ENCODE data around the gene PBX2.

PBX2 gene

DNA sequence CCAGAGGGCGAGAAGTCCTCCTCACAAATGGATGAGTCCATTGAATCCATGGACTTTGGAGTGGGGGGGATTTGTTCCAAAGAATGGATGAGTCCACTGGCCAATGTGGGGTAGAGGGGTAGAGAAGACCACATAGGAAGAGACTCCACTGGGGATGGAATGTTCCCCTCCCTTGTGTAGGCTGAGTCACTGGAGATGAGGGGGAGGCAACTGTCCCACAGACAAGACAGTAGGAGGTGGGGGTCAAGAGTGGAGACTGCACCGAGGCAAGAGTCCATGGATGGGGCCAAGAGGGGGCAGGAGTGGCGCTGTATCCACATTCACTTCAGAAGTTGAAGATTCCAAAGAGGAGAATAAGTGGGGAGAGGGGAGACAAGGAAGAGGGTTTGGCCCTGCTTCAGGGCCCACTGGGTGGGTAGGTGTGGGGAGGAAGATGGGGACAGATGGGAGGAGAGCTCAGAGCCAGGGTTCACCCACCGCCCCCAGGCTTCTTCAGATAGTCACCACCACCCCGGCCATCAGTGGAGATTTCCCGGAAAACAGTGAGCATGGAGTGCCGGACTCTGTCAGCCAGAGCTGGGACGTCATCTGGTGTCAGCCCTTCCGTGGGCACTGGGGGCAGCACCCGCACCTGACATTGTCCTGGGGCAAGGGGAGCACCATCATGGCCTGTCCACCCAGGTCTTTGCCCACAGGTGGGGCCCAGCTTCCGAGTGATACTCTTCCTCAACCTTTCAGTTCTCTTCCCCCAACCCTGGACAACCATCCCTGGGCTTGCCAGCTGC lies 21.0 kb downstream of the PBX2 start:
- no peak for DNase-seq

DNA sequence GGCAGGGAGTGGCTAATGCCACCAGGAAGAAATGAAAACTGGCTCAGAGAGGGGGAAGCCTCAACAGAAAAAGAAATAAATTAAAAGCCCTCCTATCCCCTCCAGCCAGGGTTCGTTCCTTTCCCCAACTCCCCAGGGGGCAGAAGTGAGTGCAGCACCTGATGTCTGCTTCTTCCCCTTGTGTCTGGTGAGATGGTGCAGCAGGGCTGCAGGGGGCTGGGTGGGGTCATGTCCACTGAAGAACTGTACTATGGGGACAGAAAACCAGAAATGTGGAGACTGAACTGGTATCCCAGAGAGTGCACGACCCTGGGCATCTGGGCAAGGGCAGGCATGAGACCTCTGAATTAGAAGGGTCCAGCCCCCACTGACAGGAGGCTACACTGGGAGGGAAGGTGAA lies 21.7 kb downstream of the PBX2 start:
- DNase-seq = no peak

DNA sequence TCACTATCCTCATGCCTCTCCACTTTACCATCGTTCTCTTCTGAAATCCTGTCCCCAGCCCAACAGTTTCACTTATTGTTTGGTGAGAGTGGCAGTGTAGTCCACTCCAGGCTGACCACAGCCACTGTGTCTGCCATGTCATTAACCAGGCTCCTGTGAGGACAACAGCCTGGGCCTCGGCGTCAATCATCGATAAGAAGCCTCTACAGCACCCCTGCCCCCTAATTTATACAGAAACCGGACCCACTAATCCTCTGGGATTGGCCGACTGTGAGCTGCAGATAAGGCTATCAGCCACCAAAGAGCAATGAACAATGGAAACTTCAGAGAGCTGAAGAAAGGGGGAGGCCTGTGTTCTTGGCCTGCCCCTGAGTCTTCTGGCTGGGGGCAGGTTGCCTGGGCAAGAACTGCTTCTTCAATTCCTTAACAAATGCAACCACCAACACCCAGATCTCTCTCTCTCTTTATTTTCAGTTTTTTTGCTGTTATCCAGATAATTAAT lies 22.2 kb downstream of the PBX2 start:
- DNase-seq = no peak

DNA sequence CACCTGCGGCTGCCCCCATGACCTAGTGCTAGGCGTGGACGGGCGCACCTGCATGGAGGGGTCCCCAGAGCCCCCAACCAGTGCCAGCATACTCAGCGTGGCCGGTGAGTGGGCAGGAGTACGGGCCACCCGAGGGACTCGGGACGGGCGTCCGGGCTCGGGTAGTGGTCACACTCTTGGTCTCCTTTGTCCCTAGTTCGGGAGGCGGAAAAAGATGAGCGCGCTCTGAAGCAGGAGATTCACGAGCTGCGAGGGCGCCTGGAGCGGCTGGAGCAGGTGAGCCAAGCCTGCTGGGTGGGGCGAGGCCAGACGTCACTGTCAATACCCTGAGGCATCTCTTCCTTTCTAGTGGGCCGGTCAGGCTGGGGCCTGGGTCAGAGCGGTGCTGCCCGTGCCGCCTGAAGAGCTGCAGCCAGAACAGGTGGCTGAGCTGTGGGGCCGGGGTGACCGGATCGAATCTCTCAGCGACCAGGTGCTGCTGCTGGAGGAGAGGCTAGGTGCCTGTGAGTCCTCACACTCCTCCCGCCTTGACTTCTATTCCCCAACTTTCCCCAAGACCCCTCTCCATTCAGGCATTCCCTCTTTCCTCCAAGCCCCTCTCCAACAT lies 22.7 kb downstream of the PBX2 start:
- DNase-seq = no peak

DNA sequence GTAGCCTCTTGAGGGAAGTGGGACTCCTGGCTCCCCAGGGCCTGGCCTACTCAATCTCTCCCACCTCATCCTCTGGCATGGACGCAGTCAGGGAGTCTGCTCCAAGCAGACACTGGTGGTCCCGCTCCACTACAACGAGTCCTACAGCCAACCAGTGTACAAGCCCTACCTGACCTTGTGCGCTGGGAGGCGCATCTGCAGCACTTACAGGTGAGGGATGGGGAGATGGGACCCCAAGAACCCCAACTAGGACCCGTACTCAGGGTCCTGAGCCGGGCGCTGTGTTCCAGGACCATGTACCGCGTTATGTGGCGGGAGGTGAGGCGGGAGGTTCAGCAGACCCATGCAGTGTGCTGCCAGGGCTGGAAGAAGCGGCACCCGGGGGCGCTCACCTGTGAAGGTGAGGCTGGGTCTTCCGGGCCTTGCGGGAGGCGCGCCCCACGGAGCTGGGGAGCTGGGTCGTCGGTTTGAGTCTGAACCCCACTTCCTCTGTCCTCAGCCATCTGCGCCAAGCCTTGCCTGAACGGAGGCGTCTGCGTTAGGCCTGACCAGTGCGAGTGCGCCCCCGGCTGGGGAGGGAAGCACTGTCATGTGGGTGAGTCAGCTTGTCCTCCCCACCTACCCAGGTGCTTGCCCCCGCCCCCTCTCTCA lies 23.5 kb downstream of the PBX2 start:
- DNase-seq = no peak

DNA sequence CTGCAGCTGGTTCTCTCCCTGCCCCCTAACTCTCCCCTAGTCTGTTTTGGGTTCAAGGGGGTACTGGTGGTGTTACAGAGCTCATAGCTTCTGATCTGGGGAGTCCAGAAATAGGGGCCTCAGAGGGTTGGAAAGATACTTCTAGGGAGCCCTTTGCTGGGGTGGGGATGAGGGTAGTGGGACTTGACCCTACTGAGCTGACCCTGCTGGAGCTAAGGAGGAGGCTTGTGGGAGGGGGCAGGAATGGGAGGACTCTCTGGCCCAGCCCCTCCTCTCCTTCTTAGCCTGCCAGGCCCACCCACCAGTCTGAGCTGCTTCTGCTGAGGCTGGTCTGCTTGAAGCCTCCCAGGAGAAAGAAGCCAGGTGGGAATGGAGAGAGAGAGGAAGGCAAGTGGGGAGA lies 25.7 kb downstream of the PBX2 start, which contains the start of gene EGFL8:
EGFL8 (plus strand) TSS at position 301 of the 400 bp plus-strand sequence. CDS start 1,571 bp downstream, outside the sequence.
- DNase-seq = no peak

DNA sequence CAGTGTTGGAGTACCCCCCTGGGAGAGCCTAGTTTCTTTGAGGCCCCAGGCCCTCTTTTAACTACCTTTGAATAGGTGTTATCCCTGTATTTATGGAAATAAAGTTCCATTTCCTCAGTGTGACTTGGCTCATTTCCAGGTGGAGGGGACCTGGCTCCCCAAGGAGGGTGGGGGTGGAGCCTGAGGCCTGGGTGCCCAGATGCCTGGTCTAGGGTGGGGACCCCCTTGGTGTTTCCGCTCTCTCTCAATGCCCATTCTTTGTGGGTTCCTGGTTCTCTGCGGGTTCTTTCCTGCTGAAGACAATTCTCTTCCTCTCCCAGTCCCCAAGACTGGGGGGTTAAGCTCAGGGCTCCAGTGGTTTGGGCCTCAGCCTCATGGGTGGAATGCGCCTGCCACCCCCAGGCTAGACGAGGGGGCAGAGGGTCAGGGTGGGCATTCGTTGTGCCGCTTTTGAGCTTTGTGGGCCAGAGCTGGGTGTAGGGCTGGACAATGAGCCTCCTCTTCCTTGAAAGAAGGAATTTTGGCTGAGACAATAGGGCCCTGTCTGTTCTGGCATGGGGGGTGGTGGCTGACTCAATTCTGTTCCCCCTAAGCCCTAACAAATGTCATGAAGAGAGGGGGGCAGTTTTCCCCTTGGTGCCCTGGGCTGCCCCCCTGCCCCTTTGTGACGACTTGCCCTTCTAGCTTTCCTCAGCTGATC lies 26.3 kb downstream of the PBX2 start:
- no peak for DNase-seq

DNA sequence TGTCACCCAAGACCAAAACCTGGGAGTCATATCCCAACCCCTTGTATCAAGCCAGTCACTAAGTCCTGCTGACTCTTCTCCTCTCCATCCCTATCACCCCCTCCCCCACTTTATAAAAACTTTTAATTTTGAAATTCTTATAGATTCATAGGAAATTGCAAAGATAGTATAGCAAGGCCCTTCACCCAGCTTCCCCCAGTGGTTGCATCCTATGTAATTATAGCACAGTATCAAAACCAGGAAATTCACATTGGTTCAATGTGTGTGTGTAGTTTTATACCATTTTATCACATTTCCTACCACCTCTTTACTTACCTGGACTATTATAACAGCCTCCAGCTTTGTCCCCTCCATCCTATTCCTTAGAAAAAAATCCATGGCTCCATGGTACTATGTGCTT lies 31.9 kb downstream of the PBX2 start:
- DNase-seq = no peak

DNA sequence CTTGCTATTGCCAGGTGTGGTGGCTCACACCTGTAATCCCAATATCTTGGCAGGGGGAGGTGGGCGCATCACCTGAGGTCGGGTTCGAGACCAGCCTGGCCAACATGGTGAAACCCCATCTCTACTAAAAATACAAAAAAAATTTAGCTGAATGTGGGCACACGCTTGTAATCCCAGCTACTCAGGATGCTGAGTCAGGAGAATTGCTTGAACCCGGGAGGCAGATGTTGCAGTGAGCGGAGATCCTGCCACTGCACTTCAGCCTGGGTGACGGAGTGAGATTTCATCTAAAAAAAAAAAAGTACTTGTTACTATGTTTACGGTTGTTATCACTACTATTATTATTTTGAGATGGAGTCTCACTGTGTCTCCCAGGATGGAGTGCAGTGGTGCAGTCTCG lies 33.1 kb downstream of the PBX2 start:
- no peak for DNase-seq

DNA sequence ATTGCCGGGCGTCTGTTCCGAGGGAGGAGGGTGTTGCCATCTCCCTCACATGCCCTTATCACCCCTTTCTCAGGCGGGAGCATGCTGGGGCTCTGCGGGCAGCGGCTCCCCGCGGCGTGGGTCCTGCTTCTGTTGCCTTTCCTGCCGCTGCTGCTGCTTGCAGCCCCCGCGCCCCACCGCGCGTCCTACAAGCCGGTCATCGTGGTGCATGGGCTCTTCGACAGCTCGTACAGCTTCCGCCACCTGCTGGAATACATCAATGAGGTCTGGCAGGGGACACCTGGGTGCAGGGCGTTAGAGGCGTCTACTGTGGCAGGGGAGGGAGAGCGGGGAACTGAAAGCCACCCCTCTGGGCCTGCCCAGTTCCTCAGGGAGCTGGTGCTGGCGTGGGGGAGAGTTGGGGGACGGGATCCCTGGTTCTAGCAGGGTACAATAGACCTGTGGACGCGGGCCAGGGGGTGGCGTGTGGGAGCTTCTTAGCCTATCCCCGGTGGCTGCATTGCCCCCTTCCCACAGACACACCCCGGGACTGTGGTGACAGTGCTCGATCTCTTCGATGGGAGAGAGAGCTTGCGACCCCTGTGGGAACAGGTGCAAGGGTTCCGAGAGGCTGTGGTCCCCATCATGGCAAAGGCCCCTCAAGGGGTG lies 35.4 kb downstream of the PBX2 start:
- DNase-seq = peak; percentile 69

DNA sequence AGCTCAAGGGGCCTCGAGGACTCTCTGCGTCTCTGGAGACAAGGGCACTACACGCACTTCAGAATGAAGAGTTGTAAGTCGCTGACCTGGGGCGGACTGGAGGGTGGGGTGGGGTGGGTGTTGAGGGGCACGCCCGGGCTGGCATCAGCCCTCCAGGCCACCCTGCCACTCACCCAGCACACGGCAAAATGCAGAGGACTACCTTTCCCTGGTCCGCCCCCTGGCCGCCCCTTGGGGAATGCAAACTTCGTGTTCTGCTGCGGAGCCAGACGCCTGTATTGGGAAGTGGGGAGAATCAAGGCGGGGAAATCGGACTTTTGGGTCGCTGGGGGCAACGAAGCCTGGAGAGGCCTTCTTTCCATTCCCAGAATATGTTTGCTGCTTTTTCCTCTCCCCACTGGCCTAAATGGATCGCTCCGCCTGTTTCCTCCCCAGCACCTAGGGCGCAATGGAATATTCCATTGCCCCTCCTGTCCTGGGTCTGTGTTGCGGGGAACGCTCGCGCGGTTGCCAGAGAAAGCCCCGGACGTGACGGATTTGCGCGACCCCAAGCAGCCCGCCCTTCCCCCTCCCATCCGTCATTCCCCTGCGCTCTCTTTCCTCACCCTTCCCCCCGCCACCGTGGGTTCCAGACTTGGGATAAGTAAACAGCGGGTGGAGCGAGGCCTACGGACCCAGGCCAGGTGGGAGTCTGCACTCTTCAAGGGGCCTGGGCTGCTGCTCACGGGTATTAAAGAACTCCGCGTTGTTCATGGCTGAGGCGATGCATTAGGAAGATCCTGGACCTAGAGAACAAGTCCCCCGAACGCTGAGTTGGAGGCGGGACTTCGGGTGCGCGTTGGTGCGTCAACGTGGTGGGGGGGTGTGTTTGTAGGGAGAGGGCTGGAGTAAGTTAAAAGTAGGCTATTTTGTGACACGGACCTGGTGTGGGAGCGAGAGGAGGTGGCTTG lies 36.2 kb downstream of the PBX2 start, which contains the start of gene PPT2:
PPT2 (plus strand) TSS at position 578 of the 950 bp plus-strand sequence. CDS start 454 bp downstream, outside the sequence.
- DNase-seq = peak; percentile 94

DNA sequence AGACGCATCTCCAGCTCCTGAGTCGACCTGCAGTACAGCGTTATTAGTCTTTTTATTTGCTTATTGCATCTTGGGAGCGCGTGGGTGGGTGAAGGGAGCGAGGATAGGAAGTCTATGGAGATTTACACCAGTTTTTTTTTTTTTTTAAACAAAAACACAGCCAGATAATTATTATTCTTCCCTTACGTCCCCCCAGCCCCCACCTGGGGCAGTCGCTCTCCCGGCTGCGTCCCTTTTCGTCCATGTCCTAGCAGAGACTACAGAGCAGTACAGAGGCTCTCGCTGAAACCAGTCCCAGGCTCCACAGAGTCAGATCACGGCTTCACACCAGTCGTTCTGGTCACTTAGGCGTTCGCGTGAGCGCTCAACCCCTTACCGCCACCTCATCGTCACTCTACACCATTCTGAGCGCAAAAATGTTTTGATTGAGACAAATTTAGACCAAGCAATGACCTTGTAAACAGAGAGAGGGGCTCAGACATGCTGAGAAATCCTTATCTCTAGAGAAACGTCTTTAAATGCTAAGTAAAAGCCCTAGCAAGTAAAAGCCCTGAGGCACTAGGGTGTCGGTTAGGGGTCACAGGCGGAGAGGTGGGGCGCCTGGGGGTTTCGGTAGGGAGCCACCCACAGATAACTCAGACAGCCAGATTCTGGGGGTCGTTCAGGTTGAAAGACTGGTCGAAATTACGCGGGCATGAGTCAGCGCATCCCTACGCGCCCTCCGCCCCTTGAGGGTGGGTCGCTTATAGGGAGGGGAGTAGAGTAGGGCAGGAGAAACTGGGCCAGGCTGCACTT lies 37.0 kb downstream of the PBX2 start:
- no peak for DNase-seq

DNA sequence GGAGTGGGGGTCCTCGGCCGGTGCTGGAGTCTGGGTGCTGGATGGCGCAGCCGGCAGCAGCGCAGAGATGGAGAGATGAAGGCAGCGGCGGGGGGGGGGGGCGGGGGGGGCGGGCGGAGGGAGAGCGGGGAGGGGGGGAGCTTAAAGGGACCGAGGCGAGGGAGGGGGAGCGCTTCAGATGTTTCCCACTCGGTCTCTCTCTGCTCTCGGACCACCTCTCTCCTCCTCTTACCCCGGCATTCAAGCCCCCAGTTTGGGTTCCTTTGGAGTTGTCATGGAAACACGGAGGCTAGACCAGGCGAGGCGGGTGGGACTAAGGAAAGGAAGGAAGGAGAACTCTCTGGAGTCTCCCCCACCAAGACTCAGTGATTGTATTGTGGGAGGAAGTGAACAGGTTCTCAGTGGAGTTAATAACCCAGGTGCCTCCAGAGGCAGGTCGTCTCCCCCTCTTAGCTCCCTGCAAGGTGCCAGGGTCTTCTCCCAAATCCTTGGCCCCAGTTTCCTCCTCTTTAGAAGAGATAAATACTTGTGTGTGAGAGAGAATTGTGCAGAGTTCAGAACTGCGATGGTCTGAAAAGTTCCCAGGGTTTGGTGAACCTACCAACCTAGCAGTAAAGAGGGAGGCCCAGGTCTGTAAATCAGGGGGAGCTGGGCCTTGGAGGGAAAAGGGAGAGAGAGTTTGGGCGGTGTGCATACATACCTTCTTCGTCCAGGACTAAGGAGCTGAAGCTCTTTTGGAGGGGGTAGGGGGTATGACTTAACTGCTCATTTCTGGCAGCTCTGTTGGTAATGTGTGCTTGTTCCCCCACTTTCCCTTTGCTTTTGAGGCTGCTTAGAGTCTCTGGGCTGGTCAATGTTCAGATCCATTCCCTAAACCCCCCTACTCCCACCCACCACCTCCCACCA lies 37.9 kb downstream of the PBX2 start, which contains the start of gene PRRT1:
PRRT1 (minus strand) TSS at position 77 of the 906 bp plus-strand sequence. CDS start 112 bp downstream, outside the sequence.
- no peak for DNase-seq

DNA sequence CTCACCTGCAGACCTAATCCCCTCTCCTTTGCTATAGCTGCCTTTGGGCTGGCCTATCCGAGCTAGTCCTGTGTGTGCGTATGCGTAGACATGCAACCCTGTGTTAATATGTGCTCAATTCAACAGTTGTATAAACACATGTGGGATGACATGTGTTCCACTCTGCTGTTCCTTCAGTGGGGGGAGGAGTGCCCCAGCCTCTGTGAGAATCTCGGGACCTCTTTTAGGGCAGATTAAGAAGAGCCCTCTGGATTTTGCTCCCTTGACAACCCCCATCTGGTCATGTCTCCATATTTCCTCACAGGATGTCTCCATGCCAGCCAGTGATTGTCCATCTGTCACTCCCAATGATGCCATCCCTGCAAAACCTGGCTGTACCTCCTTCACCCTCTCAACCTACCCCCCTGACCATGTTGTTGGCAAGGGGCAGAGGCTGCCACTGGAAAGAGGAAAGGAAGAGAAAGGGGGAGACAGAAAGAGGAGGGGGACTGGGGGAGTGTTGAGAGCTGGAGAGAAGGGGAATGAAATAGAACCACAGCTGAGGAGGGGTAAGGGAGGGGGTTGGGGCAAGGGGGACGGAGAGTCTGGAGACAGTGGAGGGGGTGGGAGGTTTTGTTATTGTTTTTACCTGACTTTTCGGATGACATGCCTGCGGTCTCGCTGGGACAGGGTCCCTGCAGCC lies 38.7 kb downstream of the PBX2 start:
- DNase-seq = peak; percentile 60

DNA sequence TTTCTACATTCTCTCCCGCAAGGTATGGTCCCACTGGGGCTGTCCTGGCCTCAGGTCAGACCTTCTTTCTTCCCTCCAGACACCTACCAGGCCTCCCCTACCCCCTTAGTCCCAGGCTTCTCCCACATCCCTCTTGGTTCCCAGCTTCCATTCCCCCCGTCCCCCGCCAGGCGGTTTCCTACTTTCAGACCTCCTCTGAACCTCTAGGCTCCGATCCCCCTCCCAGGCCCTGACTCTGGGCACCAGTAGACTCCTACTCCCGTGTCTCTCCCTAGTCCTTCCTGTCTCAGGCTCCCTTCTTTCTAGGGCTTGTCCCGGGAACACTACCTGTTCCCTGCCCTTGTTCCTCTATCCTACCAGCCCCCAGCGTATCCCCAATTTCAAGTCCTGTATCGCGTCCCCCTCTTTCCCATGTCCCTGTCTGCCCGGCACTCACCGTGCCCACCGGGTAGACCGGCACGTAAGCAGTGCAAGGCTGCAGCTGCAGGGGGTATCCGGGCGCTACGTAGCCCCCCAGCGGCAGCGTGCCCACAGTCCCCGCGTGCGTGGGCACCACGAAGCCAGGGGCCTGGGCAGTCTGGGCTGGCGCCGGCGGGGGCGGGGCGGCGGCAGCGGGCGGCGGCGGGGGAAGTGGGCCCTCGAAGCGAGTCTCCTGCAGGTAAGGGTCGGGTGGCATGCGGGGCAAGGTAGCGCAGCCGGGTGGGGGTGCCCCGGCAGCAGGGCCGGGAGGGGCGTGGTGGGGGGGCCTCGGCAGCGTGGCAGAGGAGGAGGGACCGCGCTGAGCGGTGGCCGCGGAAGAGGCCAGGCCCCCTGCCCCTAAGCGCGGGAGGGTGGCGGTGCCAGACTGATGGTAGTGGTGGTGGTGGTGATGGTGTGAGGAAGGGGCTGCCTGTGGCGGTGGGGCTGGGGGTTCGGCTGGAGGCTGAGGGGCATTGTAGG lies 39.8 kb downstream of the PBX2 start:
- DNase-seq = no peak

DNA sequence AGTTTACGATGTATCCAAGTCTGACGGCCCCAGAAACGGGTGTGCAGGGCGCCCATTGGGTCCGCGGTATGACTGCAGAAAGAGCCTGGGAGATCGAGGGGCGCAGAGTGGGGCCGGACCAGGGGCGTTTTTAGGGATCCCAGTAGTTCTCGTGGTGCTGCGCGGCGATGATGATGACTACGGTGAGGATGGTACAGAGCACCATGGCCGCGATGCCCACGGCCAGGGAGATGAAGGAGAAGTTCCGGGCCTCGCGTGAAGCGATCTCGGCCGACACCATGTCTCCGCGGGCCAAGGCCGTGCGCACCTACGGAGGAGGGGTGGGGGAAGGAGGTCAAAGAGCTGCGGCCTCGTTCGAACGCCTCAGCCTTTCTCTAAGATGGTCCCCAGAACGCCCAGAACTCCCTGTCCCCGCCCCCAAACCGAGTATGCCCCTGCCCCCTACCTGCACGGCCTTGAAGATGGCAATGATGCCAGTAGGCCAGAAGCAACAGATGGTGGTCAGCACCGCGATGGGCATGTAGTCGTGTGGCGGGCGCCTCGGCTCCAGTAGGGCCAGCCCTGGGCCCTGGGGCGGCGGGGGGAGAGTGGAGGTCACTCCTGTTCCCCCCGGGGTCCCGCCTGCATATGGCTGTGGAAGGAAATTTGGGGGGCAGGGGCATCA lies 40.8 kb downstream of the PBX2 start:
- no peak for DNase-seq

Data from NCI-H2171 treated with DMSO at 0.1 percent for 48 hours (cell line).